ENCODE measurements around the gene VGLL4. TPM values are rescaled to one million over a fixed set of nuclear protein-coding genes. Genes with fewer than 3 reads are reported as not detected.

Gene VGLL4
- total RNA-seq, 1 experiment from 2014 or later, result 42.1 TPM

GRCh38 chr3:11522398-11522715 is 121.4 kb downstream of the VGLL4 start:
- Histone ChIP-seq H2BK12ac (ENCODE audit: insufficient read length, low read depth, low read length) (no peak overlapping the region), H2AK5ac (ENCODE audit: insufficient read length, low read length) (no peak overlapping the region), H3K79me1 (ENCODE audit: insufficient read depth, low read depth, low read length, poor library complexity, severe bottlenecking) (no peaks in the 10 kb centered on the region), H3K4me2 (ENCODE audit: insufficient read depth, insufficient read length, low read length) (no peak overlapping the region), H3K27ac (ENCODE audit: insufficient read length, low read depth, low read length) (no peak overlapping the region), H2AFZ (ENCODE audit: low read length) (no peak overlapping the region), H4K8ac (replicated peaks; ENCODE audit: insufficient read length, low read depth, low read length) (no peak overlapping the region), H2BK120ac (ENCODE audit: low read depth, low read length, poor library complexity, severe bottlenecking) (no peak overlapping the region), H3K23me2 (ENCODE audit: insufficient read length, low read depth, low read length, poor library complexity, severe bottlenecking) (no peaks in the 10 kb centered on the region), H3K18ac (ENCODE audit: insufficient read length, low read depth, low read length) (no peak overlapping the region), H4K91ac (ENCODE audit: insufficient read length, low read depth, low read length) (no peak overlapping the region), H3K14ac (ENCODE audit: insufficient read depth, low read length) (no peak overlapping the region), H3K56ac (ENCODE audit: insufficient read length, low read depth, low read length) (no peak overlapping the region), H3K4ac (ENCODE audit: low read depth, low read length) (no peak overlapping the region), H3K4me1 (ENCODE audit: insufficient read depth, low read length) (no peaks in the 10 kb centered on the region), H3K9me3 (ENCODE audit: control insufficient read depth, low read depth, low read length) (no peaks in the 10 kb centered on the region), H4K20me1 (ENCODE audit: control insufficient read depth, insufficient read depth, insufficient read length) (no peaks in the 10 kb centered on the region), H2BK5ac (ENCODE audit: insufficient read length, low read length) (no peak overlapping the region), H3K79me2 (ENCODE audit: insufficient read depth, low read length) (no peaks in the 10 kb centered on the region), H4K5ac (ENCODE audit: insufficient read length, low read depth, low read length) (no peak overlapping the region), H3K27me3 (ENCODE audit: insufficient read depth, low read length) (no peaks in the 10 kb centered on the region), H2BK20ac (ENCODE audit: low read depth, low read length, poor library complexity, severe bottlenecking) (no peak overlapping the region), H3K9ac (ENCODE audit: extremely low read depth, insufficient read length, low read length) (no peak overlapping the region), H2BK15ac (ENCODE audit: low read depth, low read length) (no peak overlapping the region), H3K23ac (ENCODE audit: insufficient read length, low read depth, low read length) (no peak overlapping the region), H3T11ph (ENCODE audit: low read length) (no peak overlapping the region)
- Mint-ChIP-seq H3K4me1 (peaks cover 4 to 7% of the 10 kb centered on the region in 2 experiments; a peak in 2 of 4 replicates), H3K27me3 (ENCODE audit: low read depth) (no peaks in the 10 kb centered on the region), H3K4me3 (no peak overlapping the region), H3K36me3 (ENCODE audit: insufficient read depth in 1 of 3, low read depth in 3 of 3) (no peaks in the 10 kb centered on the region), H3K27ac (no peak overlapping the region), H3K9me3 (no peaks in the 10 kb centered on the region)
- no CpG with 5 or more reads among the region's 5 CpGs for WGBS (ENCODE audit: extremely low coverage, insufficient read length, low lambda C conversion rate)
- no peak for DNase-seq
- TF ChIP-seq CTCF (conservative IDR thresholded peaks at IDR 0.05), result no peak

Data from H9 (cell line).